ENCODE results near the gene OSCP1. TPM values are rescaled to one million over a fixed set of nuclear protein-coding genes. Genes with fewer than 3 reads are reported as not detected.

OSCP1 gene
- total RNA-seq, 1 experiment from 2014 or later = 3.2 TPM

- Histone ChIP-seq H3K23me2 (ENCODE audit: insufficient read length, low read depth, low read length, poor library complexity, severe bottlenecking) (no peaks in the 10 kb centered on the region), H3K18ac (ENCODE audit: insufficient read length, low read depth, low read length) (no peak overlapping the region), H4K5ac (ENCODE audit: insufficient read length, low read depth, low read length) (no peak overlapping the region), H3K14ac (ENCODE audit: insufficient read depth, low read length) (no peak overlapping the region; the same call in 1 of the 2 replicates), H4K91ac (ENCODE audit: insufficient read length, low read depth, low read length) (no peak overlapping the region), H3K9ac (ENCODE audit: extremely low read depth, insufficient read length, low read length) (no peak overlapping the region), H3K9me3 (ENCODE audit: control insufficient read depth, low read depth, low read length) (no peaks in the 10 kb centered on the region), H3K23ac (ENCODE audit: insufficient read length, low read depth, low read length) (no peak overlapping the region), H2BK15ac (ENCODE audit: low read depth, low read length) (no peak overlapping the region), H4K20me1 (ENCODE audit: control insufficient read depth, insufficient read depth, insufficient read length) (no peaks in the 10 kb centered on the region), H3K4me1 (ENCODE audit: insufficient read depth, low read length) (peaks cover 12% of the 10 kb centered on the region; the same call in 1 of the 2 replicates), H4K8ac (replicated peaks; ENCODE audit: insufficient read length, low read depth, low read length) (no peak overlapping the region), H2BK120ac (ENCODE audit: low read depth, low read length, poor library complexity, severe bottlenecking) (no peak overlapping the region), H3K4ac (ENCODE audit: low read depth, low read length) (no peak overlapping the region), H3K4me2 (ENCODE audit: insufficient read depth, insufficient read length, low read length) (no peak overlapping the region), H3K27me3 (ENCODE audit: insufficient read depth, low read length) (no peaks in the 10 kb centered on the region), H3T11ph (ENCODE audit: low read length) (no peak overlapping the region), H3K79me2 (ENCODE audit: insufficient read depth, low read length) (peaks cover 3% of the 10 kb centered on the region; the same call in 1 of the 2 replicates), H3K27ac (ENCODE audit: insufficient read length, low read depth, low read length) (no peak overlapping the region), H3K56ac (ENCODE audit: insufficient read length, low read depth, low read length) (no peak overlapping the region), H2BK20ac (ENCODE audit: low read depth, low read length, poor library complexity, severe bottlenecking) (no peak overlapping the region), H2BK12ac (ENCODE audit: insufficient read length, low read depth, low read length) (no peak overlapping the region), H2BK5ac (ENCODE audit: insufficient read length, low read length) (no peak overlapping the region), H2AK5ac (ENCODE audit: insufficient read length, low read length) (no peak overlapping the region), H2AFZ (ENCODE audit: low read length) (no peak overlapping the region), H3K79me1 (ENCODE audit: insufficient read depth, low read depth, low read length, poor library complexity, severe bottlenecking) (peaks cover 2% of the 10 kb centered on the region)
- peak; percentile 86 for DNase-seq
- H3K27ac Mint-ChIP-seq = peak overlapping the region; percentile 62 to 95 (median 76)
- peak; percentile 91 for TF ChIP-seq CTCF (conservative IDR thresholded peaks at IDR 0.05)
- peak overlapping the region in 1 of 2 experiments; percentile 43; a peak in 2 of 5 replicates for H3K4me3 Mint-ChIP-seq
- H3K27me3 Mint-ChIP-seq (ENCODE audit: low read depth) = no peaks in the 10 kb centered on the region
- no peaks in the 10 kb centered on the region for H3K9me3 Mint-ChIP-seq
- peaks cover 0 to 9% (median 0%) of the 10 kb centered on the region in 3 experiments; a peak in 3 of 7 replicates for H3K36me3 Mint-ChIP-seq (ENCODE audit: insufficient read depth in 1 of 3, low read depth in 3 of 3)
- peaks cover 42 to 43% of the 10 kb centered on the region in 2 experiments for H3K4me1 Mint-ChIP-seq
- no CpG with 5 or more reads among the region's 7 CpGs for WGBS (ENCODE audit: extremely low coverage, insufficient read length, low lambda C conversion rate)
Observed at GRCh38 chr1:36369061-36369861, 81.0 kb downstream of the OSCP1 start.

Other genes with a start within 250 kb of the OSCP1 start
- 184 and 186 TPM in 2 replicates for gene THRAP3, start 226.0 kb downstream of the OSCP1 start, total RNA-seq (2021)
- 16.9 and 18.3 TPM in 2 replicates for gene SH3D21, start 144.1 kb downstream of the OSCP1 start, total RNA-seq (2021)
- 5.5 and 6.4 TPM in 2 replicates for gene EVA1B, start 126.8 kb downstream of the OSCP1 start, total RNA-seq (2021)
- 26.2 and 27.5 TPM in 2 replicates for gene STK40, start 64.5 kb downstream of the OSCP1 start, total RNA-seq (2021)
- 42.2 and 47.5 TPM in 2 replicates for gene LSM10, start 52.5 kb downstream of the OSCP1 start, total RNA-seq (2021)
- 105 and 111 TPM in 2 replicates for gene MRPS15, start 13.9 kb upstream of the OSCP1 start, total RNA-seq (2021)
- not detected in 2 replicates for gene CSF3R, start 32.5 kb upstream of the OSCP1 start, total RNA-seq (2021)